Duodenal mucosa (tissue), 2 donors: ENCODE data around the gene STARD9.
"Not testable (repeated sequence)": the region's sequence is repeated elsewhere in the genome, so short reads cannot be mapped to it uniquely, and the experiment has no call there.

Experiments
- H3K27ac ChIP-seq: one replicate; pipeline ENCODE4 v1.7.0; 2013; ENCODE audit warnings: low read depth, low read length
- H3K27me3 ChIP-seq, 2 donors: one replicate each; pipeline ENCODE4 v1.7.0; 2013; ENCODE audit warnings: low read length in 2 of 2, control low read depth in 1 of 2; ENCODE audit not compliant: insufficient read depth in 2 of 2, control insufficient read depth in 1 of 2
- H3K36me3 ChIP-seq, 2 donors: one replicate each; pipeline ENCODE4 v1.7.0; 2013; ENCODE audit warnings: low read length in 2 of 2, control low read depth in 1 of 2; ENCODE audit not compliant: insufficient read depth in 2 of 2, control insufficient read depth in 1 of 2
- H3K4me1 ChIP-seq, 2 donors: one replicate each; pipeline ENCODE4 v1.7.0; 2013; ENCODE audit warnings: low read length in 2 of 2, control low read depth in 1 of 2; ENCODE audit not compliant: insufficient read depth in 2 of 2, control insufficient read depth in 1 of 2
- H3K4me3 ChIP-seq, 2 donors: one replicate each; pipeline ENCODE4 v1.7.0; 2013; ENCODE audit warnings: low read length in 2 of 2, low read depth in 1 of 2
- H3K9ac ChIP-seq, 2 donors: one replicate each; pipeline ENCODE4 v1.7.0; 2013; ENCODE audit warnings: low read length in 2 of 2, low read depth in 1 of 2
- H3K9me3 ChIP-seq, 2 donors: one replicate each; pipeline ENCODE4 v1.7.0; 2013; ENCODE audit warnings: low read length in 2 of 2, control low read depth in 1 of 2; ENCODE audit not compliant: control insufficient read depth in 1 of 2

The STARD9 gene

GRCh38 chr15:42674472-42674871 lies 99.1 kb downstream of the STARD9 start:
- Histone ChIP-seq H3K27me3 (no peaks in the 10 kb centered on the region), H3K4me3 (no peak overlapping the region), H3K4me1 (no peaks in the 10 kb centered on the region), H3K9ac (no peak overlapping the region), H3K9me3 (no peaks in the 10 kb centered on the region), H3K36me3 (peaks cover 0 to 22% of the 10 kb centered on the region in 2 donors), H3K27ac (no peak overlapping the region)

- no peaks in the 10 kb centered on the region for H3K4me1 ChIP-seq
These were observed 99.6 kb downstream of the STARD9 start for GRCh38 chr15:42675021-42675420.

GRCh38 chr15:42679285-42680141 lies 104.1 kb downstream of the STARD9 start:
- Histone ChIP-seq H3K27ac (no peak overlapping the region), H3K36me3 (peaks cover 0 to 38% of the 10 kb centered on the region in 2 donors), H3K4me1 (no peaks in the 10 kb centered on the region), H3K4me3 (no peak overlapping the region), H3K9ac (no peak overlapping the region), H3K27me3 (no peaks in the 10 kb centered on the region), H3K9me3 (no peaks in the 10 kb centered on the region)

More at GRCh38 chr15:42675021-42675420, 99.6 kb downstream of the STARD9 start:
- Histone ChIP-seq H3K9me3 (no peaks in the 10 kb centered on the region), H3K36me3 (peaks cover 0 to 26% of the 10 kb centered on the region in 2 donors), H3K27me3 (no peaks in the 10 kb centered on the region), H3K9ac (no peak overlapping the region), H3K4me3 (no peak overlapping the region), H3K27ac (no peak overlapping the region)

- not testable (repeated sequence) for H3K4me1 ChIP-seq, H3K9ac ChIP-seq, H3K27ac ChIP-seq, H3K27me3 ChIP-seq, H3K4me3 ChIP-seq, H3K9me3 ChIP-seq
- H3K36me3 ChIP-seq, result peaks cover 0 to 43% of the 10 kb centered on the region in 2 donors
These were observed 104.7 kb downstream of the STARD9 start for GRCh38 chr15:42680142-42680482.

- H3K27ac ChIP-seq, result no peak overlapping the region
- H3K4me1 ChIP-seq, result no peaks in the 10 kb centered on the region
- H3K4me3 ChIP-seq, result no peak overlapping the region
- H3K36me3 ChIP-seq, result peaks cover 0 to 37% of the 10 kb centered on the region in 2 donors
- H3K9ac ChIP-seq, result no peak overlapping the region
- no peaks in the 10 kb centered on the region for H3K9me3 ChIP-seq
- H3K27me3 ChIP-seq, result no peaks in the 10 kb centered on the region
These were observed 105.7 kb downstream of the STARD9 start for GRCh38 chr15:42681119-42681518.

GRCh38 chr15:42686281-42686680 lies 110.9 kb downstream of the STARD9 start:
- Histone ChIP-seq H3K9ac (no peak overlapping the region), H3K4me1 (no peaks in the 10 kb centered on the region), H3K27me3 (no peaks in the 10 kb centered on the region), H3K4me3 (no peak overlapping the region), H3K36me3 (peaks cover 0 to 30% of the 10 kb centered on the region in 2 donors), H3K9me3 (no peaks in the 10 kb centered on the region), H3K27ac (no peak overlapping the region)

GRCh38 chr15:42687740-42688139 lies 112.3 kb downstream of the STARD9 start:
- Histone ChIP-seq H3K27me3 (no peaks in the 10 kb centered on the region), H3K27ac (no peak overlapping the region), H3K36me3 (peaks cover 5 to 26% of the 10 kb centered on the region in 2 donors), H3K9ac (no peak overlapping the region), H3K4me1 (no peaks in the 10 kb centered on the region), H3K4me3 (no peak overlapping the region), H3K9me3 (no peaks in the 10 kb centered on the region)

GRCh38 chr15:42688301-42688700 lies 112.9 kb downstream of the STARD9 start:
- H3K4me3 ChIP-seq, result no peak overlapping the region
- no peak overlapping the region for H3K27ac ChIP-seq
- H3K9me3 ChIP-seq, result no peaks in the 10 kb centered on the region
- peaks cover 5 to 24% of the 10 kb centered on the region in 2 donors for H3K36me3 ChIP-seq
- H3K4me1 ChIP-seq, result no peaks in the 10 kb centered on the region
- H3K27me3 ChIP-seq, result no peaks in the 10 kb centered on the region
- H3K9ac ChIP-seq, result no peak overlapping the region

- H3K9ac ChIP-seq, result no peak overlapping the region
- H3K36me3 ChIP-seq, result peaks cover 5 to 12% of the 10 kb centered on the region in 2 donors
- H3K27ac ChIP-seq, result no peak overlapping the region
- no peak overlapping the region for H3K4me3 ChIP-seq
- no peaks in the 10 kb centered on the region for H3K4me1 ChIP-seq
- no peaks in the 10 kb centered on the region for H3K27me3 ChIP-seq
- H3K9me3 ChIP-seq, result no peaks in the 10 kb centered on the region
These were observed 115.9 kb downstream of the STARD9 start for GRCh38 chr15:42691308-42691707.

- H3K27me3 ChIP-seq, result no peaks in the 10 kb centered on the region
These were observed 116.4 kb downstream of the STARD9 start for GRCh38 chr15:42691770-42692169.

More at GRCh38 chr15:42691770-42692169, 116.4 kb downstream of the STARD9 start:
- no peak overlapping the region for H3K4me3 ChIP-seq
- peaks cover 5 to 12% of the 10 kb centered on the region in 2 donors for H3K36me3 ChIP-seq
- H3K27ac ChIP-seq, result no peak overlapping the region
- H3K9ac ChIP-seq, result no peak overlapping the region
- H3K9me3 ChIP-seq, result no peaks in the 10 kb centered on the region
- H3K4me1 ChIP-seq, result no peaks in the 10 kb centered on the region
